ENCODE measurements around the gene CYGB. TPM values are rescaled to one million over a fixed set of nuclear protein-coding genes. Genes with fewer than 3 reads are reported as not detected.
A peak's percentile ranks its signal among the peaks of the same experiment; 100 is the strongest.
"Not testable (repeated sequence)": the region's sequence is repeated elsewhere in the genome, so short reads cannot be mapped to it uniquely, and the experiment has no call there.

Gene CYGB
- total RNA-seq, 5 donors from 2014 or later (not counting 1 experiment from before 2014, with no cell fraction given) = 0.20 to 0.76 (median 0.65) TPM

DNA sequence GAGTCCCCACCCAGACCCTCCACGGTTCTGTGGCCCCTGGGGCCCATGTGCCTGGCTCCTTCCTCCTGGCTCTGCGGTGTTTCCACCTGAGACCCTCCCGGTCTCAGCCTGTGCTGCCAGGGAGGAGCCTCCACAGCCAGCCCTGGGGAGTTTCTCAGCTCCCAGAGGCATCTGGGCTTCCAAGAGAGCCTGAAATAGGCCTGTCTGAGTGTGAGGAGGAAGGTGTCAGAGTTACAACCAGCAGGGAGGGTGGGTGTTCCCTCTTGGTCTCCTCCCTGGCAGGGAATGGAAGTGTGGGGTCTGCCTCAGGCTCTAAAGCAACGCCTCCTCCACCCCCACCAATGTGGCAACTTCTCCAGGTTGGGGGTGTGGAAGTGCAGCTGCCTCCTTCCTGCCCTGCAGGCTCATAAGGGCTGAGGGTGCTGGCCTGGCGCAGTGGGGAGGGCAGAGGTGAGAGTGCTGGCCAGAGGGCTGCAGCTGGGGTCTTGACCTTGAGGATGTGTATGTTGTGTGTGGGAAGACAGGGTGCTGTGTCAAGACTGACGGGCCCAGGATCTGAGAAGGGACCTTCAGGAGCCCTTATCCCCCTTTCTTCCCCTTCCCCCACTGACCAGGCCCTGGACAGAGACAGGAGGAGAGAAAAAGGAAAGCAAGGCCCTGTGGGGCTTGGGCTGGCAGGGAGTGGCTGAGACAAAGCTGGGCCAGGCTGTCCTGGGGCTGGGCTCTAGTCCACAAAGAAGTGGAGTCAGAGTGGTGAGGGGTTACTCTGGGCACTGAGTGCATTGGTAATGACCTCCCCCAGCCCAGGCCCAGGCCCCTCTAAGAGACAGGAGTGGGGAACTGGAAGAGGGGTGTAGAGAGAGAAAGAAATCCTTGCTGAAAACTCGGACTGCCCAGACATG lies 2.4 kb downstream of the CYGB start:
- Mint-ChIP-seq H3K36me3 (no peaks in the 10 kb centered on the region), H3K27ac (no peak overlapping the region), H3K4me1 (peaks cover 7 to 22% (median 15%) of the 10 kb centered on the region in 3 donors), H3K27me3 (peaks cover 13 to 37% of the 10 kb centered on the region in 2 donors), H3K9me3 (no peaks in the 10 kb centered on the region), H3K4me3 (no peak overlapping the region)
- ChIA-PET CTCF (no interaction called here), POLR2A (no interaction called here)
- ATAC-seq (replicated peaks in 1 of 4) (no peak), DNase-seq (no peak)
- Histone ChIP-seq H3K4me1 (ENCODE audit: control insufficient read depth in 1 of 2, extremely low read depth in 1 of 2, insufficient read depth in 2 of 2, low read length in 2 of 2) (peaks cover 0 to 15% of the 10 kb centered on the region in 2 experiments), H3K27me3 (replicated peaks in 1 of 2; ENCODE audit: control insufficient read depth in 2 of 2, extremely low read depth in 1 of 2, insufficient read depth in 2 of 2, low read length in 1 of 2) (peaks cover 4 to 49% of the 10 kb centered on the region in 2 experiments), H3K4me3 (ENCODE audit: control insufficient read depth in 1 of 2, extremely low read depth in 1 of 2, low read length in 1 of 2) (no peak overlapping the region), H3K36me3 (ENCODE audit: control insufficient read depth in 2 of 2, extremely low read depth in 1 of 2, insufficient read depth in 1 of 2, low read length in 1 of 2) (no peaks in the 10 kb centered on the region), H3K27ac (ENCODE audit: low read length) (no peak overlapping the region), H3K9me3 (no peaks in the 10 kb centered on the region)
- 70% methylated on average over 5 of the region's 7 CpGs for WGBS (ENCODE audit: insufficient coverage)

DNA sequence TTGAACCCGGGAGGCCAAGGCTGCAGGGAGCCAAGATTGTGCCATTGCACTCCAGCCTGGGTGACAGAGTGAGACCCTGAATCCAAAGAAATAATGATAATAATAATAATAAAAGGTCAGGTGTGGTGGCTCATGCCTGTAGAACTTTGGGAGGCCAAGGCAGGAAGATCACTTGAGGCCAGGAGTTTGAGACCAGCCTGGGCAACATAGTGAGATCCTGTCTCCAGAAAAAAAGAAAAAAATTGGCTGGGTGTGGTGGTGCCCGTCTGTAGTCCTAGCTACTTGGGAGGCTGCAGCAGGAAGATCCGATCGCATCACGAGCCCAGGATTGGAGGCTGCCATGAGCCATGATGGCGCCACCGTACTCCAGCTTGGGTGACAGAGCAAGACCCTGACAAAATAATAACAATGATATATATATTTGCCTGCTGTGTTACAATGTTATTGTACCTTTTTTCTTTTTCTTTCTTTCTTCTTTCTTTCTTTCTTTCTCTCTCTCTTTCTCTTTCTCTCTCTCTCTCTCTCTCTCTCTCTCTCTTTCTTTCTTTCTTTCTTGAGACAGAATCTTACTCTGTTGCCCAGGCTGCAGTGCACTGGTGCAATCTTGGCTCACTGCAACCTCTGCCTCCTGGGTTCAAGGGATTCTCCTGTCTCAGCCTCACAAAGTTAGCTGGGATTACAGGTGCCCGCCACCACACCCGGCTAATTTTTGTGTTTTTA lies 3.7 kb downstream of the CYGB start:
- Mint-ChIP-seq H3K4me1 (peaks cover 8 to 23% (median 13%) of the 10 kb centered on the region in 3 donors), H3K27ac (peak overlapping the region in 1 of 2 donors; percentile 61), H3K27me3 (peaks cover 4 to 27% of the 10 kb centered on the region in 2 donors)
- CTCF ChIA-PET; H3K4me3 Mint-ChIP-seq; H3K9me3 ChIP-seq; H3K36me3 Mint-ChIP-seq; H3K4me3 ChIP-seq (ENCODE audit: control insufficient read depth in 1 of 2, extremely low read depth in 1 of 2, low read length in 1 of 2); H3K36me3 ChIP-seq (ENCODE audit: control insufficient read depth in 2 of 2, extremely low read depth in 1 of 2, insufficient read depth in 1 of 2, low read length in 1 of 2); POLR2A ChIA-PET; H3K9me3 Mint-ChIP-seq; H3K27ac ChIP-seq (ENCODE audit: low read length); DNase-seq; ATAC-seq (replicated peaks in 1 of 4): not testable (repeated sequence)
- Histone ChIP-seq H3K27me3 (replicated peaks in 1 of 2; ENCODE audit: control insufficient read depth in 2 of 2, extremely low read depth in 1 of 2, insufficient read depth in 2 of 2, low read length in 1 of 2) (peaks cover 0 to 45% of the 10 kb centered on the region in 2 experiments), H3K4me1 (ENCODE audit: control insufficient read depth in 1 of 2, extremely low read depth in 1 of 2, insufficient read depth in 2 of 2, low read length in 2 of 2) (peaks cover under 1 to 28% of the 10 kb centered on the region in 2 experiments)
- WGBS (ENCODE audit: insufficient coverage) = 97% methylated on average over 5 of the region's 9 CpGs

DNA sequence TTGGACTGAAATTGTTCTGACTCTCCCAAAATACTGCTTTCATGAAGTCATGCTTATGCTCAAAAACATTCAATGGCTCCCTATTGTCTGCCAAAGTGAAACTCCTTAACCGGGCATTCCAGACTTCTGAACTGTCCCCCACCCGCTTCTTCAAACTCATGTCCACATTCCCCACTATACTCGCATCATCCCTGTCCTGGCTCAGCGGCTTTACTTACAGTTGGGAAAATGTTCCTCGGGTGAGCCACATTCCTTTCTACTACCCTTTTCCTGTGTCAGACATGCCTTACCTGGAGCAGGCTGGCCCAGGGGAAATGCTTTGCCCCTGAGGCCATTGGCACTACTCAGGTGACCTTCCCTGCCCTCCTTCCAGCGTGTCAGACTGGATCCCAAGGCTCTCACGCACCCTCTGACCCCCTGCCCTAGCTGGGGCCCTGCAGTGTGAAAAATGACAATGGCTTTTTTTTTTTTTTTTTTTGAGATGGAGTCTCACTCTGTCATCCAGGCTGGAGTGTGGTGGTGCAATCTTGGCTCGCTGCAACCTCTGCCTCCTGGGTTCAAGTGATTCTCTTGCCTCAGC lies 5.3 kb downstream of the CYGB start:
- Histone ChIP-seq H3K9me3 (no peaks in the 10 kb centered on the region), H3K27ac (ENCODE audit: low read length) (no peak overlapping the region), H3K4me3 (ENCODE audit: control insufficient read depth in 1 of 2, extremely low read depth in 1 of 2, low read length in 1 of 2) (no peak overlapping the region), H3K4me1 (ENCODE audit: control insufficient read depth in 1 of 2, extremely low read depth in 1 of 2, insufficient read depth in 2 of 2, low read length in 2 of 2) (peaks cover 7 to 37% of the 10 kb centered on the region in 2 experiments), H3K27me3 (replicated peaks in 1 of 2; ENCODE audit: control insufficient read depth in 2 of 2, extremely low read depth in 1 of 2, insufficient read depth in 2 of 2, low read length in 1 of 2) (peaks cover 0 to 38% of the 10 kb centered on the region in 2 experiments), H3K36me3 (ENCODE audit: control insufficient read depth in 2 of 2, extremely low read depth in 1 of 2, insufficient read depth in 1 of 2, low read length in 1 of 2) (no peaks in the 10 kb centered on the region)
- 98% methylated on average over 5 of the region's 8 CpGs for WGBS (ENCODE audit: insufficient coverage)
- no peak for ATAC-seq (replicated peaks in 1 of 4)
- no peak for DNase-seq
- ChIA-PET CTCF (no interaction called here), POLR2A (no interaction called here)
- H3K27me3 Mint-ChIP-seq = peaks cover 4 to 22% of the 10 kb centered on the region in 2 donors
- peaks cover 17 to 33% (median 23%) of the 10 kb centered on the region in 3 donors for H3K4me1 Mint-ChIP-seq
- H3K36me3 Mint-ChIP-seq = no peaks in the 10 kb centered on the region
- no peaks in the 10 kb centered on the region for H3K9me3 Mint-ChIP-seq
- peak overlapping the region in 1 of 2 donors; percentile 34 for H3K27ac Mint-ChIP-seq
- H3K4me3 Mint-ChIP-seq = peak overlapping the region in 1 of 3 donors; percentile 9

DNA sequence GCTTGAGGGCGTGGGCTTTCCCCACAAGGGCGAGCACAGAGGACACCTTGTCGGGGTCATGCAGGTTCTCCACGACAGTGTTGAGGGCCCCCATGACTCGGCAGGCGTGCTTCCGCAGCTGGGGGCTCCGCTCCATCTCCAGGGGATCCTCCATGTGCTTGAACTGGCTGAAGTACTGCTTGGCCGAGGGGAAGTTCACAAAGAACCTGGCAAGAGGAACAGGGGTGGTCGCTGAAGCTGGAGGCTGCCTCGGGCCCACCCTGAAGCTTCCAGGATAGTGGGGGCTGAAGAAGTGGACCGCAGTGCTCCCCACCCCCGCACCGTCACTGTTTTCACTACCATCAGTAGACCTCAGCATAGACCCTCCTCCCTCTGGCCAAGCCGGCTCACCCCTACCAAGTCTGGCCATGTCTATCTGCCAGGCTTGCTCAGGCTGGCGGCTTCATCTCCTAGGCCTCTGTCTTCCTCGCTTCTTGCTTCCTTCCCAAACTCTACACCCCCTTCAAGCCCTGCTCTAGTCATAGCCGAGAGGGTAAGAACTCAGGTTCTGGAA lies 5.9 kb downstream of the CYGB start:
- ATAC-seq (replicated peaks in 1 of 4) = no peak
- POLR2A ChIA-PET = no interaction called here
- DNase-seq = no peak
- WGBS (ENCODE audit: insufficient coverage) = 88% methylated on average over 14 of the region's 18 CpGs
- H3K27ac Mint-ChIP-seq = no peak overlapping the region
- H3K4me1 Mint-ChIP-seq = peaks cover 20 to 32% (median 24%) of the 10 kb centered on the region in 3 donors
- peak overlapping the region in 1 of 3 donors; percentile 9 for H3K4me3 Mint-ChIP-seq
- peaks cover 4 to 18% of the 10 kb centered on the region in 2 donors for H3K27me3 Mint-ChIP-seq
- peaks cover 0 to 32% of the 10 kb centered on the region in 2 experiments for H3K27me3 ChIP-seq (replicated peaks in 1 of 2; ENCODE audit: control insufficient read depth in 2 of 2, extremely low read depth in 1 of 2, insufficient read depth in 2 of 2, low read length in 1 of 2)
- CTCF ChIA-PET = no interaction called here
- peaks cover 7 to 38% of the 10 kb centered on the region in 2 experiments for H3K4me1 ChIP-seq (ENCODE audit: control insufficient read depth in 1 of 2, extremely low read depth in 1 of 2, insufficient read depth in 2 of 2, low read length in 2 of 2)
- no peak overlapping the region for H3K4me3 ChIP-seq (ENCODE audit: control insufficient read depth in 1 of 2, extremely low read depth in 1 of 2, low read length in 1 of 2)
- H3K36me3 Mint-ChIP-seq = no peaks in the 10 kb centered on the region
- H3K9me3 ChIP-seq = no peaks in the 10 kb centered on the region
- H3K36me3 ChIP-seq (ENCODE audit: control insufficient read depth in 2 of 2, extremely low read depth in 1 of 2, insufficient read depth in 1 of 2, low read length in 1 of 2) = no peaks in the 10 kb centered on the region
- no peaks in the 10 kb centered on the region for H3K9me3 Mint-ChIP-seq
- H3K27ac ChIP-seq (ENCODE audit: low read length) = no peak overlapping the region

DNA sequence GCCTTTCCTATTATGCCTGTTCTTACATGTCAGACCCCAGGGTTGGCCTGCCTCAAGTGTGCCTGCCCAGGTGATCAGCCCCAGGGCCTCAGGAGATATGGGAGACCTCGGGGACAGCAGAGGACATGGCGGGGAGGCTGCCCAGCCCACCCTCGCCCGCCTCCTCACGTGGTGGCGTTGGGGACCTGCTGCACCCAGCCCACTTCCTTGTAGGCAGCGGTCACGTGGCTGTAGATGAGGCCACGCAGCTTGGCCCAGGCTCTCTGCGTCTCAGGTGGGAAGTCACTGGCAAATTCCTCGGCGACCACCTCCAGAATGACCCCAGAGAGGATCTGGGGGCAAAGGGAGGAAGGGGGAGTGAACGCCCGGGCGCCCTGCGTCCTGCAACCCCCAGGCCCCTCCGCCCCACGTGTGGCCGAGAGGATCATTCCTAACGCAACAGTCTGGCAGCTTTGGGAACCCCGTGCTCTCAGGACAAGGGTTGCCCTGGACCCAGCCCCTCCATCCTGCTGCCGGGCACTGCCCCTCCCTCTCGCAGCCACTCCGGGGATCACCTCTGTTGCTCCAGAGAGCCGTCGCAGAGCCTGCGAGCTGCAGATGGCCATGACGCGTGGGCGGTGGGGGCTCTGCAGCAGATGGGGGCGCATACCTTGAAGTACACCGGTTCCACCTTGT lies 6.6 kb downstream of the CYGB start:
- no peak for ATAC-seq (replicated peaks in 1 of 4)
- POLR2A ChIA-PET = no interaction called here

More for the DNA sequence above, 6.6 kb downstream of the CYGB start:
- CTCF ChIA-PET = no interaction called here
- Mint-ChIP-seq H3K27me3 (peaks cover 0 to 11% of the 10 kb centered on the region in 2 donors), H3K4me1 (peaks cover 20 to 32% (median 24%) of the 10 kb centered on the region in 3 donors), H3K4me3 (no peak overlapping the region), H3K9me3 (no peaks in the 10 kb centered on the region), H3K27ac (no peak overlapping the region), H3K36me3 (no peaks in the 10 kb centered on the region)
- Histone ChIP-seq H3K9me3 (no peaks in the 10 kb centered on the region), H3K27ac (ENCODE audit: low read length) (no peak overlapping the region), H3K4me1 (ENCODE audit: control insufficient read depth in 1 of 2, extremely low read depth in 1 of 2, insufficient read depth in 2 of 2, low read length in 2 of 2) (peaks cover 7 to 38% of the 10 kb centered on the region in 2 experiments), H3K4me3 (ENCODE audit: control insufficient read depth in 1 of 2, extremely low read depth in 1 of 2, low read length in 1 of 2) (no peak overlapping the region), H3K36me3 (ENCODE audit: control insufficient read depth in 2 of 2, extremely low read depth in 1 of 2, insufficient read depth in 1 of 2, low read length in 1 of 2) (no peaks in the 10 kb centered on the region), H3K27me3 (replicated peaks in 1 of 2; ENCODE audit: control insufficient read depth in 2 of 2, extremely low read depth in 1 of 2, insufficient read depth in 2 of 2, low read length in 1 of 2) (peaks cover 0 to 26% of the 10 kb centered on the region in 2 experiments)
- 84% methylated on average over 26 of the region's 32 CpGs for WGBS (ENCODE audit: insufficient coverage)
- no peak for DNase-seq
